GM23338 (cell line): Measurements from ENCODE around the gene CHPF. TPM values are rescaled to one million over a fixed set of nuclear protein-coding genes. Genes with fewer than 3 reads are reported as not detected.
A peak's percentile ranks its signal among the peaks of the same experiment; 100 is the strongest.

Source experiments
- ATAC-seq: fragments of 200-7000 bp; cut with Tn5 transposase; 3 replicates; pipeline ENCODE4 v1.9.1; 2020
- DNase-seq: peaks from one replicate; pipeline ENCODE4 v3.0.0-alpha.2; 2015; ENCODE audit warnings: low spot score
- H2AFZ ChIP-seq: fragments of 200-600 bp; sonication (generic); 2 replicates; pipeline ENCODE4 v1.8.0; 2016; ENCODE audit warnings: antibody characterized with exemption, mild to moderate bottlenecking, moderate library complexity
- H3F3A ChIP-seq: fragments of 200-600 bp; sonication (generic); replicated peaks from 2 replicates; pipeline ENCODE4 v1.8.0; 2017; ENCODE audit warnings: antibody characterized with exemption, mixed run types, low read depth
- H3K27ac ChIP-seq: fragments of 200-600 bp; sonication (generic); 2 replicates; pipeline ENCODE4 v1.6.1; 2016; ENCODE audit warnings: low read depth
- H3K27me3 ChIP-seq: fragments of 200-600 bp; sonication (generic); 2 replicates; pipeline ENCODE4 v1.8.0; 2016; ENCODE audit warnings: mild to moderate bottlenecking, mixed run types, moderate library complexity; ENCODE audit not compliant: insufficient read depth
- H3K36me3 ChIP-seq: fragments of 200-600 bp; sonication (generic); 2 replicates; pipeline ENCODE4 v1.8.0; 2016; ENCODE audit warnings: mild to moderate bottlenecking; ENCODE audit not compliant: insufficient read depth
- H3K4me1 ChIP-seq: fragments of 200-600 bp; sonication (generic); 2 replicates; pipeline ENCODE4 v1.8.0; 2016; ENCODE audit warnings: mild to moderate bottlenecking, moderate library complexity; ENCODE audit not compliant: insufficient read depth
- H3K4me2 ChIP-seq: fragments of 200-600 bp; sonication (generic); 2 replicates; pipeline ENCODE4 v1.7.1; 2017; ENCODE audit warnings: mixed run types
- H3K4me3 ChIP-seq: fragments of 200-600 bp; sonication (generic); 2 replicates; pipeline ENCODE4 v1.6.1; 2016; ENCODE audit warnings: mixed run types
- H3K79me2 ChIP-seq: fragments of 200-600 bp; sonication (generic); replicated peaks from 2 replicates; pipeline ENCODE4 v1.8.0; 2017; ENCODE audit warnings: mild to moderate bottlenecking; ENCODE audit not compliant: insufficient read depth
- H3K9me2 ChIP-seq: fragments of 200-600 bp; sonication (generic); 2 replicates; pipeline ENCODE4 v1.8.0; 2017; ENCODE audit not compliant: insufficient read depth
- H4K20me1 ChIP-seq: fragments of 200-600 bp; sonication (generic); replicated peaks from 2 replicates; pipeline ENCODE4 v1.8.0; 2017; ENCODE audit warnings: mild to moderate bottlenecking; ENCODE audit not compliant: insufficient read depth
- H3K27ac Mint-ChIP-seq: 2 replicates; pipeline ENCODE4 v1.8.0; 2020; ENCODE audit warnings: inconsistent platforms, mild to moderate bottlenecking, moderate library complexity, mixed read lengths
- H3K27me3 Mint-ChIP-seq: 3 replicates; pipeline ENCODE4 v1.8.0; 2022; ENCODE audit warnings: low read depth, mild to moderate bottlenecking, moderate library complexity, mixed read lengths, inconsistent platforms; ENCODE audit not compliant: insufficient read depth, poor library complexity
- H3K36me3 Mint-ChIP-seq: 3 replicates; pipeline ENCODE4 v1.8.0; 2021; ENCODE audit warnings: low read depth, mild to moderate bottlenecking, inconsistent platforms, moderate library complexity, mixed read lengths
- H3K4me1 Mint-ChIP-seq: 3 replicates; pipeline ENCODE4 v1.8.0; 2020; ENCODE audit warnings: mild to moderate bottlenecking, inconsistent platforms, mixed read lengths
- H3K4me3 Mint-ChIP-seq: 3 replicates; pipeline ENCODE4 v1.8.0; 2021; ENCODE audit warnings: moderate library complexity, mild to moderate bottlenecking, inconsistent platforms, mixed read lengths
- H3K9me3 Mint-ChIP-seq: 3 replicates; pipeline ENCODE4 v1.8.0; 2020; ENCODE audit warnings: moderate library complexity, mild to moderate bottlenecking, inconsistent platforms, mixed read lengths
- CREB1 ChIP-seq: fragments of 250-450 bp; sonication (Bioruptor Pico); IDR thresholded peaks from 2 replicates; pipeline ENCODE4 v1.5.0; 2020; ENCODE audit warnings: low read depth, mild to moderate bottlenecking, moderate library complexity
- CTCF ChIP-seq, 2 experiments: fragments of 200-600 bp in 1 of 2; sonication (generic) in 1 of 2; conservative IDR thresholded peaks; 2 replicates each; pipeline versions ENCODE4 v1.5.1 to v1.6.1; 2016 to 2017; ENCODE audit warnings: antibody characterized with exemption in 2 of 2, low read depth in 2 of 2, mild to moderate bottlenecking in 2 of 2, moderate library complexity in 1 of 2
- ETS1 ChIP-seq: IDR thresholded peaks from 2 replicates; pipeline ENCODE4 v1.6.1; 2016; ENCODE audit warnings: antibody characterized with exemption
- EZH2 ChIP-seq: fragments of 200-600 bp; sonication (generic); IDR thresholded peaks from one replicate; pipeline ENCODE4 v1.8.0; 2017; ENCODE audit warnings: antibody characterized with exemption, mild to moderate bottlenecking, low read depth; ENCODE audit not compliant: unreplicated experiment
- EZH2phosphoT487 ChIP-seq: fragments of 200-600 bp; sonication (generic); IDR thresholded peaks from one replicate; pipeline ENCODE4 v1.8.1; 2018; ENCODE audit warnings: antibody characterized with exemption; ENCODE audit not compliant: unreplicated experiment
- JUNB ChIP-seq: IDR thresholded peaks from one replicate; pipeline ENCODE4 v1.6.1; 2016; ENCODE audit warnings: antibody characterized with exemption; ENCODE audit not compliant: unreplicated experiment
- NANOG ChIP-seq: IDR thresholded peaks from 2 replicates; pipeline ENCODE4 v1.6.1; 2016; ENCODE audit warnings: antibody characterized with exemption, borderline replicate concordance
- POLR2AphosphoS5 ChIP-seq: IDR thresholded peaks from 2 replicates; pipeline ENCODE4 v1.6.1; 2016; ENCODE audit warnings: antibody characterized with exemption, low read depth
- REST ChIP-seq: IDR thresholded peaks from one replicate; pipeline ENCODE4 v1.6.1; 2018; ENCODE audit warnings: antibody characterized with exemption; ENCODE audit not compliant: unreplicated experiment
- STAT1 ChIP-seq: IDR thresholded peaks from one replicate; pipeline ENCODE4 v1.6.1; 2016; ENCODE audit warnings: antibody characterized with exemption; ENCODE audit not compliant: unreplicated experiment
- ZNF114 ChIP-seq: fragments of 250-450 bp; sonication (Bioruptor Pico); IDR thresholded peaks from 2 replicates; pipeline ENCODE4 v1.5.0; 2020; ENCODE audit warnings: mild to moderate bottlenecking, moderate library complexity
- ZNF331 ChIP-seq: fragments of 250-450 bp; sonication (Bioruptor Pico); IDR thresholded peaks from 2 replicates; pipeline ENCODE4 v1.5.0; 2020; ENCODE audit warnings: low read depth, mild to moderate bottlenecking, moderate library complexity
- ZNF462 ChIP-seq: fragments of 250-450 bp; sonication (Bioruptor Pico); IDR thresholded peaks from 2 replicates; pipeline ENCODE4 v1.5.0; 2020; ENCODE audit warnings: mild to moderate bottlenecking, moderate library complexity
- polyA plus RNA-seq: library from polyadenylated mRNA; unstranded; fragments of >200 nt; fragmentation: Nextera tagmentation; extraction: Ambion mirVana; gene quantifications from 2 replicates; pipeline ENCODE4 v1.2.1, GENCODE V29; 2016
- total RNA-seq: library from RNA; depleted of rRNA; stranded (reverse); fragments of >200 nt; shearing (Covaris generic); gene quantifications from 2 replicates; pipeline ENCODE4 v1.2.3, GENCODE V29; 2014

The CHPF gene
- total and polyA plus RNA-seq, 2 experiments from 2014 or later, result 36.5 to 252 TPM

- Histone ChIP-seq H3K36me3 (no peaks in the 10 kb centered on the region), H3K79me2 (no peaks in the 10 kb centered on the region), H2AFZ (no peak overlapping the region), H3K27ac (no peak overlapping the region), H3K27me3 (peaks cover 34% of the 10 kb centered on the region), H3K4me2 (peak overlapping the region; percentile 79), H4K20me1 (no peaks in the 10 kb centered on the region), H3F3A (peaks cover 17% of the 10 kb centered on the region), H3K4me3 (peak overlapping the region; percentile 58), H3K4me1 (peaks cover 47% of the 10 kb centered on the region), H3K9me2 (no peaks in the 10 kb centered on the region)
- TF ChIP-seq EZH2 (no peak), EZH2phosphoT487 (no peak), CTCF (conservative IDR thresholded peaks at IDR 0.05; ENCODE audit: low read depth in 2 of 2) (no peak), JUNB (no peak), CREB1 (CRISPR knock-in tag) (no peak), ZNF462 (CRISPR knock-in tag) (no peak), REST (no peak), ETS1 (no peak), POLR2AphosphoS5 (no peak), NANOG (no peak), ZNF331 (CRISPR knock-in tag) (no peak), STAT1 (no peak), ZNF114 (CRISPR knock-in tag) (no peak)
- H3K36me3 Mint-ChIP-seq, result peaks cover 7% of the 10 kb centered on the region; the same call in 2 of the 3 replicates
- H3K4me3 Mint-ChIP-seq, result peak overlapping the region; percentile 84
- ATAC-seq (no peak), DNase-seq (no peak)
- H3K27ac Mint-ChIP-seq, result no peak overlapping the region
- no peaks in the 10 kb centered on the region for H3K9me3 Mint-ChIP-seq
- H3K4me1 Mint-ChIP-seq, result peaks cover 55% of the 10 kb centered on the region
- H3K27me3 Mint-ChIP-seq, result peaks cover 42% of the 10 kb centered on the region
Measured at GRCh38 chr2:219499555-219499954, 44.1 kb downstream of the CHPF start.
